GM19463 (cell line): ENCODE measurements around the gene MYO6.

Experiments used
- ATAC-seq: cut with Tn5 transposase; IDR thresholded peaks from one replicate; pipeline ENCODE4 v1.9.1; 2021; ENCODE audit warnings: mild to moderate bottlenecking, moderate library complexity; ENCODE audit not compliant: unreplicated experiment

Gene MYO6

GRCh38 chr6:75762063-75762462 lies 13.0 kb downstream of the MYO6 start:
- no peak for ATAC-seq

- no peak for ATAC-seq
These were observed 17.3 kb downstream of the MYO6 start for GRCh38 chr6:75766387-75766786.

GRCh38 chr6:75770844-75771243 lies 21.8 kb downstream of the MYO6 start:
- no peak for ATAC-seq

- ATAC-seq: no peak
These were observed 26.2 kb downstream of the MYO6 start for GRCh38 chr6:75775219-75775618.

- no peak for ATAC-seq
These were observed 27.4 kb downstream of the MYO6 start for GRCh38 chr6:75776461-75776860.

- no peak for ATAC-seq
These were observed 29.7 kb downstream of the MYO6 start for GRCh38 chr6:75778757-75779156.

GRCh38 chr6:75786152-75786551 lies 37.1 kb downstream of the MYO6 start:
- no peak for ATAC-seq

- ATAC-seq: no peak
These were observed 39.9 kb downstream of the MYO6 start for GRCh38 chr6:75788894-75789293.

- no peak for ATAC-seq
These were observed 42.8 kb downstream of the MYO6 start for GRCh38 chr6:75791881-75792280.

- no peak for ATAC-seq
These were observed 45.4 kb downstream of the MYO6 start for GRCh38 chr6:75794351-75794846.

- no peak for ATAC-seq
These were observed 46.1 kb downstream of the MYO6 start for GRCh38 chr6:75794954-75795739.

GRCh38 chr6:75796723-75797122 lies 47.7 kb downstream of the MYO6 start:
- no peak for ATAC-seq

- no peak for ATAC-seq
These were observed 51.1 kb downstream of the MYO6 start for GRCh38 chr6:75800133-75800532.

GRCh38 chr6:75800708-75801505 lies 51.9 kb downstream of the MYO6 start:
- ATAC-seq: no peak

GRCh38 chr6:75802366-75802765 lies 53.3 kb downstream of the MYO6 start:
- ATAC-seq: no peak

- no peak for ATAC-seq
These were observed 59.5 kb downstream of the MYO6 start for GRCh38 chr6:75808507-75808906.

- ATAC-seq: no peak
These were observed 63.5 kb downstream of the MYO6 start for GRCh38 chr6:75812560-75812959.

GRCh38 chr6:75813476-75814250 lies 64.6 kb downstream of the MYO6 start:
- no peak for ATAC-seq

- no peak for ATAC-seq
These were observed 66.7 kb downstream of the MYO6 start for GRCh38 chr6:75815756-75816155.

- ATAC-seq: no peak
These were observed 69.2 kb downstream of the MYO6 start for GRCh38 chr6:75818098-75818855.
